HG02852 (cell line): ENCODE data around the gene DGKA.
"Not testable (repeated sequence)": the region's sequence is repeated elsewhere in the genome, so short reads cannot be mapped to it uniquely, and the experiment has no call there.

Experiments
- ATAC-seq: cut with Tn5 transposase; IDR thresholded peaks from one replicate; pipeline ENCODE4 v1.9.1; 2021; ENCODE audit warnings: mild to moderate bottlenecking, moderate library complexity; ENCODE audit not compliant: unreplicated experiment

The DGKA gene

GRCh38 chr12:55930771-55931316 lies at the start of gene DGKA:
TSS of gene DGKA (plus strand) at chr12:55931162. CDS start at chr12:55936504, 5,342 bp downstream.
- ATAC-seq, result no peak

GRCh38 chr12:55885113-55885512 lies 45.8 kb upstream of the DGKA start:
- ATAC-seq, result no peak

GRCh38 chr12:55891310-55891709 lies 39.7 kb upstream of the DGKA start:
- ATAC-seq, result no peak

GRCh38 chr12:55893723-55894122 lies 37.2 kb upstream of the DGKA start:
- no peak for ATAC-seq

GRCh38 chr12:55899082-55899481 lies 31.9 kb upstream of the DGKA start:
- no peak for ATAC-seq

- ATAC-seq, result no peak
These were observed 29.0 kb upstream of the DGKA start for GRCh38 chr12:55901881-55902490.

GRCh38 chr12:55906056-55906455 lies 24.9 kb upstream of the DGKA start:
- ATAC-seq, result no peak

GRCh38 chr12:55908726-55909512 lies 22.0 kb upstream of the DGKA start:
- ATAC-seq, result no peak

GRCh38 chr12:55909513-55909884 lies 21.5 kb upstream of the DGKA start:
- no peak for ATAC-seq

GRCh38 chr12:55912908-55913307 lies 18.1 kb upstream of the DGKA start:
- no peak for ATAC-seq

- no peak for ATAC-seq
These were observed 15.5 kb upstream of the DGKA start for GRCh38 chr12:55915482-55915859.

GRCh38 chr12:55919032-55919431 lies 11.9 kb upstream of the DGKA start:
- not testable (repeated sequence) for ATAC-seq

- no peak for ATAC-seq
These were observed 8.8 kb upstream of the DGKA start for GRCh38 chr12:55922126-55922525.

- ATAC-seq, result not testable (repeated sequence)
These were observed 7.3 kb upstream of the DGKA start for GRCh38 chr12:55923648-55924047.

- no peak for ATAC-seq
These were observed 5.6 kb upstream of the DGKA start for GRCh38 chr12:55925371-55925770.

- peak; percentile 4 for ATAC-seq
These were observed 4.9 kb upstream of the DGKA start for GRCh38 chr12:55925870-55926737.

- ATAC-seq, result peak; percentile 43
These were observed 4.0 kb upstream of the DGKA start for GRCh38 chr12:55926738-55927587.

GRCh38 chr12:55927588-55928502 lies 3.1 kb upstream of the DGKA start, which contains the start of gene PYM1:
TSS of gene PYM1 (minus strand) at chr12:55927894. CDS start at chr12:55927761, 133 bp downstream.
- peak; percentile 27 for ATAC-seq

GRCh38 chr12:55929306-55929791 lies 1.6 kb upstream of the DGKA start:
- ATAC-seq, result peak; percentile 29
